ENCODE measurements around the gene ATXN10. TPM values are rescaled to one million over a fixed set of nuclear protein-coding genes. Genes with fewer than 3 reads are reported as not detected.
"Not testable (repeated sequence)": the region's sequence is repeated elsewhere in the genome, so short reads cannot be mapped to it uniquely, and the experiment has no call there.

ATXN10 gene
- polyA plus RNA-seq, 4 donors = 252 to 364 (median 259) TPM

- DNase-seq (ENCODE audit: low read depth in 4 of 4, low spot score in 2 of 4) = no peak
Observed at GRCh38 chr22:45781459-45781858, 109.8 kb downstream of the ATXN10 start.

- DNase-seq (ENCODE audit: low read depth in 4 of 4, low spot score in 2 of 4) = no peak
Observed at GRCh38 chr22:45781966-45782365, 110.3 kb downstream of the ATXN10 start.

- no peak for DNase-seq (ENCODE audit: low read depth in 4 of 4, low spot score in 2 of 4)
Observed at GRCh38 chr22:45783021-45783420, 111.4 kb downstream of the ATXN10 start.

- no peak for DNase-seq (ENCODE audit: low read depth in 4 of 4, low spot score in 2 of 4)
Observed at GRCh38 chr22:45783690-45784089, 112.1 kb downstream of the ATXN10 start.

- no peak for DNase-seq (ENCODE audit: low read depth in 4 of 4, low spot score in 2 of 4)
Observed at GRCh38 chr22:45784357-45785277, 113.0 kb downstream of the ATXN10 start.

GRCh38 chr22:45785458-45785857 lies 113.8 kb downstream of the ATXN10 start:
- DNase-seq (ENCODE audit: low read depth in 4 of 4, low spot score in 2 of 4) = no peak

GRCh38 chr22:45786726-45787125 lies 115.1 kb downstream of the ATXN10 start:
- DNase-seq (ENCODE audit: low read depth in 4 of 4, low spot score in 2 of 4) = no peak

- DNase-seq (ENCODE audit: low read depth in 4 of 4, low spot score in 2 of 4) = no peak
Observed at GRCh38 chr22:45787759-45788158, 116.1 kb downstream of the ATXN10 start.

- DNase-seq (ENCODE audit: low read depth in 4 of 4, low spot score in 2 of 4) = no peak
Observed at GRCh38 chr22:45788522-45788921, 116.9 kb downstream of the ATXN10 start.

- DNase-seq (ENCODE audit: low read depth in 4 of 4, low spot score in 2 of 4) = no peak
Observed at GRCh38 chr22:45790401-45790800, 118.8 kb downstream of the ATXN10 start.

GRCh38 chr22:45793161-45793560 lies 121.5 kb downstream of the ATXN10 start:
- no peak for DNase-seq (ENCODE audit: low read depth in 4 of 4, low spot score in 2 of 4)

GRCh38 chr22:45793892-45794291 lies 122.3 kb downstream of the ATXN10 start:
- DNase-seq (ENCODE audit: low read depth in 4 of 4, low spot score in 2 of 4) = no peak

- DNase-seq (ENCODE audit: low read depth in 4 of 4, low spot score in 2 of 4) = not testable (repeated sequence)
Observed at GRCh38 chr22:45796009-45796408, 124.4 kb downstream of the ATXN10 start.

- no peak for DNase-seq (ENCODE audit: low read depth in 4 of 4, low spot score in 2 of 4)
Observed at GRCh38 chr22:45799291-45799690, 127.7 kb downstream of the ATXN10 start.

- DNase-seq (ENCODE audit: low read depth in 4 of 4, low spot score in 2 of 4) = no peak
Observed at GRCh38 chr22:45802054-45802453, 130.4 kb downstream of the ATXN10 start.

GRCh38 chr22:45804319-45804985 lies 132.8 kb downstream of the ATXN10 start:
- DNase-seq (ENCODE audit: low read depth in 4 of 4, low spot score in 2 of 4) = no peak

- no peak for DNase-seq (ENCODE audit: low read depth in 4 of 4, low spot score in 2 of 4)
Observed at GRCh38 chr22:45804986-45805325, 133.3 kb downstream of the ATXN10 start.

GRCh38 chr22:45805413-45805812 lies 133.8 kb downstream of the ATXN10 start:
- no peak for DNase-seq (ENCODE audit: low read depth in 4 of 4, low spot score in 2 of 4)

- DNase-seq (ENCODE audit: low read depth in 4 of 4, low spot score in 2 of 4) = no peak
Observed at GRCh38 chr22:45807156-45807915, 135.7 kb downstream of the ATXN10 start.

- no peak for DNase-seq (ENCODE audit: low read depth in 4 of 4, low spot score in 2 of 4)
Observed at GRCh38 chr22:45812910-45813309, 141.3 kb downstream of the ATXN10 start.

GRCh38 chr22:45814198-45814597 lies 142.6 kb downstream of the ATXN10 start:
- DNase-seq (ENCODE audit: low read depth in 4 of 4, low spot score in 2 of 4) = no peak
